H1 (cell line): Measurements from ENCODE around the gene MINDY3. TPM values are rescaled to one million over a fixed set of nuclear protein-coding genes. Genes with fewer than 3 reads are reported as not detected.

Experiments
- CTCF ChIA-PET: fragments of 300-600 bp; sonication (Branson Sonifier 250); formaldehyde crosslinking; loops from one replicate; lab custom pipeline; 2021; ENCODE audit not compliant: partially characterized antibody; lab: Charles Lee
- POLR2A ChIA-PET: fragments of 300-600 bp; sonication (Branson Sonifier 250); formaldehyde crosslinking; loops from one replicate; lab custom pipeline; 2021; ENCODE audit warnings: inconsistent platforms; ENCODE audit not compliant: partially characterized antibody; lab: Charles Lee
- DNase-seq, 2 experiments: peaks; one replicate each; pipeline versions ENCODE4 v3.0.0 to v3.0.0-alpha.2; 2010 to 2022; ENCODE audit warnings: low spot score in 2 of 2, low read depth in 1 of 2, mixed read lengths in 1 of 2
- FAIRE-seq: peaks from 2 replicates; lab custom pipeline; 2011; peaks lifted over from hg19 to GRCh38; lab: Jason Lieb, UNC
- H2AFZ ChIP-seq: 2 replicates; pipeline ENCODE4 v1.8.1; 2012; ENCODE audit warnings: low read length, inconsistent platforms
- H2AK5ac ChIP-seq: 2 replicates; pipeline ENCODE4 v1.6.1; 2013; ENCODE audit warnings: low read depth, low read length
- H2BK120ac ChIP-seq: replicated peaks from 2 replicates; pipeline ENCODE3; 2013; ENCODE audit warnings: low read depth, low read length, inconsistent platforms
- H2BK12ac ChIP-seq: 2 replicates; pipeline ENCODE4 v1.6.1; 2013; ENCODE audit warnings: low read depth, low read length
- H2BK15ac ChIP-seq: 2 replicates; pipeline ENCODE4 v1.6.1; 2013; ENCODE audit warnings: low read length
- H2BK20ac ChIP-seq: 2 replicates; pipeline ENCODE4 v1.6.1; 2013; ENCODE audit warnings: low read length
- H2BK5ac ChIP-seq: 2 replicates; pipeline ENCODE4 v1.6.1; 2013; ENCODE audit warnings: low read depth, low read length
- H3K14ac ChIP-seq: 2 replicates; pipeline ENCODE4 v1.6.1; 2013; ENCODE audit warnings: inconsistent platforms; ENCODE audit not compliant: insufficient read length
- H3K18ac ChIP-seq: 2 replicates; pipeline ENCODE4 v1.6.1; 2013; ENCODE audit warnings: low read length; ENCODE audit errors: extremely low read depth
- H3K23ac ChIP-seq: 2 replicates; pipeline ENCODE4 v1.6.1; 2013; ENCODE audit warnings: inconsistent platforms; ENCODE audit not compliant: insufficient read length
- H3K23me2 ChIP-seq: 2 replicates; pipeline ENCODE4 v1.6.1; 2013; ENCODE audit warnings: low read depth, low read length
- H3K27ac ChIP-seq: 2 replicates; pipeline ENCODE4 v1.6.1; 2011; ENCODE audit warnings: low read depth, low read length, inconsistent platforms
- H3K27me3 ChIP-seq, 4 experiments: replicated peaks in 1 of 4; 1 replicate in 1 of 4; 2 replicates in 3 of 4; pipeline versions ENCODE4 v1.6.1 to v1.8.1; 2011 to 2013; ENCODE audit warnings: low read length in 3 of 4, mild to moderate bottlenecking in 3 of 4, inconsistent platforms in 2 of 4, mixed read lengths in 2 of 4, moderate library complexity in 1 of 4; ENCODE audit not compliant: control insufficient read depth in 3 of 4, insufficient read depth in 3 of 4; ENCODE audit errors: extremely low read depth in 1 of 4
- H3K36me3 ChIP-seq, 4 experiments: 2 replicates each; pipeline versions ENCODE4 v1.6.1 to v1.8.1; 2011 to 2013; ENCODE audit warnings: mild to moderate bottlenecking in 4 of 4, low read length in 3 of 4, moderate library complexity in 2 of 4, control low read depth in 1 of 4, inconsistent platforms in 1 of 4; ENCODE audit not compliant: insufficient read depth in 4 of 4, control insufficient read depth in 2 of 4
- H3K4ac ChIP-seq: replicated peaks from 2 replicates; pipeline ENCODE3; 2013; ENCODE audit warnings: low read length, low read depth, mixed read lengths, inconsistent platforms; ENCODE audit not compliant: insufficient read length
- H3K4me1 ChIP-seq, 4 experiments: replicated peaks in 1 of 4; 1 replicate in 1 of 4; 2 replicates in 3 of 4; pipeline versions ENCODE4 v1.6.1 to v1.8.1; 2011 to 2013; ENCODE audit warnings: low read length in 3 of 4, inconsistent platforms in 2 of 4, mixed read lengths in 1 of 4; ENCODE audit not compliant: insufficient read depth in 4 of 4, control insufficient read depth in 3 of 4
- H3K4me2 ChIP-seq, 2 experiments: 2 replicates each; pipeline versions ENCODE4 v1.6.1 to v1.8.1; 2011 to 2013; ENCODE audit warnings: low read depth in 2 of 2, low read length in 2 of 2, control low read depth in 1 of 2, inconsistent platforms in 1 of 2, mild to moderate bottlenecking in 1 of 2; ENCODE audit not compliant: insufficient read depth in 1 of 2
- H3K4me3 ChIP-seq, 4 experiments: fragments of 200-600, 300-600 bp in 1 of 4; sonication (generic), shearing (Covaris generic), sonication (Bioruptor Twin) in 1 of 4; 2 replicates each; pipeline versions ENCODE4 v1.5.1 to v1.8.1; 2011 to 2016; ENCODE audit warnings: low read length in 4 of 4, low read depth in 3 of 4, control low read depth in 2 of 4, inconsistent platforms in 2 of 4, mild to moderate bottlenecking in 2 of 4, mixed read lengths in 1 of 4, moderate library complexity in 1 of 4; ENCODE audit not compliant: insufficient read depth in 2 of 4; ENCODE audit errors: extremely low read depth in 1 of 4
- H3K56ac ChIP-seq: replicated peaks from 2 replicates; pipeline ENCODE3; 2013; ENCODE audit warnings: low read depth, mild to moderate bottlenecking, mixed read lengths, low read length, inconsistent platforms; ENCODE audit not compliant: insufficient read length
- H3K79me1 ChIP-seq: 2 replicates; pipeline ENCODE4 v1.6.1; 2013; ENCODE audit warnings: low read depth, low read length, control low read depth
- H3K79me2 ChIP-seq, 2 experiments: 2 replicates each; pipeline versions ENCODE4 v1.6.1 to v1.8.1; 2012 to 2013; ENCODE audit warnings: low read length in 2 of 2, mild to moderate bottlenecking in 2 of 2, inconsistent platforms in 1 of 2; ENCODE audit not compliant: insufficient read depth in 2 of 2, control insufficient read depth in 1 of 2
- H3K9ac ChIP-seq, 4 experiments: replicated peaks in 1 of 4; 1 replicate in 1 of 4; 2 replicates in 3 of 4; pipeline versions ENCODE4 v1.6.1 to v1.8.1; 2011 to 2013; ENCODE audit warnings: low read depth in 3 of 4, low read length in 3 of 4, control low read depth in 2 of 4, mild to moderate bottlenecking in 2 of 4, moderate library complexity in 2 of 4, inconsistent platforms in 1 of 4; ENCODE audit errors: extremely low read depth in 1 of 4
- H3K9me3 ChIP-seq, 2 experiments: 2 replicates each; pipeline versions ENCODE4 v1.6.1 to v1.8.1; 2012 to 2013; ENCODE audit warnings: mild to moderate bottlenecking in 2 of 2, moderate library complexity in 2 of 2, control low read depth in 1 of 2, inconsistent platforms in 1 of 2, low read depth in 1 of 2, low read length in 1 of 2, mixed read lengths in 1 of 2; ENCODE audit not compliant: insufficient read depth in 2 of 2
- H4K20me1 ChIP-seq, 2 experiments: replicated peaks in 1 of 2; 2 replicates each; pipeline versions ENCODE3 to v1.8.1; 2011 to 2013; ENCODE audit warnings: inconsistent platforms in 2 of 2, low read length in 2 of 2, mild to moderate bottlenecking in 1 of 2; ENCODE audit not compliant: insufficient read depth in 2 of 2, control insufficient read depth in 1 of 2
- H4K5ac ChIP-seq: 2 replicates; pipeline ENCODE4 v1.6.1; 2013; ENCODE audit warnings: low read length, low read depth, mixed read lengths, inconsistent platforms; ENCODE audit not compliant: insufficient read length
- H4K8ac ChIP-seq: 2 replicates; pipeline ENCODE4 v1.8.0; 2013; ENCODE audit warnings: mild to moderate bottlenecking, moderate library complexity, low read length, inconsistent platforms; ENCODE audit not compliant: insufficient read depth; ENCODE audit errors: extremely low read depth
- H4K91ac ChIP-seq: replicated peaks from 2 replicates; pipeline ENCODE3; 2013; ENCODE audit warnings: low read length, mixed read lengths, inconsistent platforms; ENCODE audit not compliant: insufficient read length
- CEBPB ChIP-seq: IDR thresholded peaks from 2 replicates; pipeline ENCODE4 v1.6.1; 2012; ENCODE audit warnings: low read depth, low read length
- CHD1 ChIP-seq: IDR thresholded peaks from 2 replicates; pipeline ENCODE4 v1.6.1; 2012; ENCODE audit warnings: low read depth, low read length, improper control_type of control experiment
- CREB1 ChIP-seq: IDR thresholded peaks from 2 replicates; pipeline ENCODE4 v1.6.1; 2012; ENCODE audit warnings: inconsistent platforms
- EZH2 ChIP-seq: fragments of 200-600 bp; sonication (generic); IDR thresholded peaks from 2 replicates; pipeline ENCODE4 v1.7.1; 2012; ENCODE audit warnings: low read depth, mild to moderate bottlenecking, moderate library complexity, low read length, inconsistent platforms; ENCODE audit not compliant: severe bottlenecking
- FOSL1 ChIP-seq: IDR thresholded peaks from 2 replicates; pipeline ENCODE4 v1.6.1; 2011; ENCODE audit warnings: mild to moderate bottlenecking, low read depth, low read length, moderate library complexity; ENCODE audit not compliant: insufficient read depth
- GABPA ChIP-seq: IDR thresholded peaks from 2 replicates; pipeline ENCODE4 v1.6.1; 2011; ENCODE audit warnings: mild to moderate bottlenecking, low read length, moderate library complexity, borderline replicate concordance; ENCODE audit not compliant: insufficient read depth
- JUN ChIP-seq: IDR thresholded peaks from 2 replicates; pipeline ENCODE4 v1.6.1; 2011; ENCODE audit warnings: low read depth, mild to moderate bottlenecking, improper control_type of control experiment, low read length
- KDM5A ChIP-seq: fragments of 200-600 bp; IDR thresholded peaks from 2 replicates; pipeline ENCODE4 v1.7.1; 2012; ENCODE audit warnings: mild to moderate bottlenecking, low read length, inconsistent platforms, mixed read lengths
- PHF8 ChIP-seq: fragments of 200-600 bp; sonication (generic); conservative IDR thresholded peaks from 2 replicates; pipeline ENCODE4 v1.7.1; 2012; ENCODE audit warnings: low read depth, mild to moderate bottlenecking, inconsistent platforms, low read length, moderate library complexity
- RBBP5 ChIP-seq: IDR thresholded peaks from 2 replicates; pipeline ENCODE4 v1.7.1; 2012; ENCODE audit warnings: low read depth, mild to moderate bottlenecking, inconsistent platforms, low read length, moderate library complexity, borderline replicate concordance
- RFX5 ChIP-seq: IDR thresholded peaks from 2 replicates; pipeline ENCODE4 v1.6.1; 2011; ENCODE audit warnings: low read depth, low read length, improper control_type of control experiment, borderline replicate concordance
- SP4 ChIP-seq: IDR thresholded peaks from 2 replicates; pipeline ENCODE4 v1.6.1; 2012; ENCODE audit warnings: low read length, inconsistent platforms
- TCF12 ChIP-seq: IDR thresholded peaks from 2 replicates; pipeline ENCODE4 v1.6.1; 2011; ENCODE audit warnings: low read depth, mild to moderate bottlenecking, low read length
- polyA plus RNA-seq, 7 experiments: library from polyadenylated mRNA; depleted of rRNA in 3 of 7; stranded (reverse) in 5 of 7; unstranded in 2 of 7; fragments of >200 nt in 5 of 7; fragments of 200-250 nt in 2 of 7; gene quantifications; 1 replicate in 5 of 7; 2 replicates in 1 of 7; 4 replicates in 1 of 7; pipeline versions ENCODE4 v1.2.1 to v1.2.3, GENCODE V29; 2011 to 2013; ENCODE audit warnings: missing spikeins in 2 of 7, mixed read lengths in 2 of 7
- total RNA-seq: library from RNA; stranded (reverse); fragmentation: NEBNext Ultra II Directional; extraction: Animal tissue kit (Norgen Biotek cat#: 25700); gene quantifications from 2 replicates; pipeline ENCODE4 v1.2.1, GENCODE V29; 2021
- TF ChIP-seq, protein P1 (sequence below): IDR thresholded peaks from 2 replicates; pipeline ENCODE4 v1.6.1; 2012; ENCODE audit warnings: inconsistent platforms
- TF ChIP-seq, protein P2 (sequence below): IDR thresholded peaks from 2 replicates; pipeline ENCODE4 v1.6.1; 2011; ENCODE audit warnings: low read length, improper control_type of control experiment

Gene MINDY3
- total and polyA plus RNA-seq, 2 of the 8 experiments (the other 6 are each of a cell fraction or from before 2014, with no cell fraction given): 4.6 to 13.6 TPM

DNA sequence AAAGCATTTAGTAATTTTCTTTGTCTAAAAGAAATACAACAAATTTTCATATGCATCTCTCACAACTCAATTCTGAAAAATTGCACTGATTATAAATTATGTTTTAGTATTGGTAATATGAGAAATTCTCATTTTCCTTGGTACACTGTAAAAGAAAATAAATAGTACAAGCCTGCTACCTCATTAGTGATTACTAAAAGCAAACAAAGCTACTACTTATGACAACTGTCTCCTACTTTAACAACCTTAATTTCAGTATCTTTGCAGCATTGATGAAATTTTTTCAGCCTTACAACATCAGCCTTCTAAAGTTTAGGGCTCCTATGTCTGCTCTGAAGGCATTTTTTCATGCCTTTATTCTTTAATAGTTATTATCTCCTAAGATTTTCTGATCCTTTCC lies 65.7 kb downstream of the MINDY3 start:
- no peak overlapping the region for H3K27ac ChIP-seq
- no peaks in the 10 kb centered on the region for H3K4me1 ChIP-seq
- no peak overlapping the region for H3K18ac ChIP-seq
- no peak overlapping the region for H2AFZ ChIP-seq
- FAIRE-seq: no peak
- no peak for DNase-seq
- H3K4me2 ChIP-seq: no peak overlapping the region
- no peak overlapping the region for H2BK15ac ChIP-seq
- H2BK20ac ChIP-seq: no peak overlapping the region
- H2BK12ac ChIP-seq: no peak overlapping the region
- no peak overlapping the region for H2AK5ac ChIP-seq
- no peaks in the 10 kb centered on the region for H4K20me1 ChIP-seq
- H4K91ac ChIP-seq: no peak overlapping the region
- CTCF ChIA-PET: no interaction called here
- H3K14ac ChIP-seq: no peak overlapping the region
- H3K79me1 ChIP-seq: no peaks in the 10 kb centered on the region
- H4K5ac ChIP-seq: no peak overlapping the region
- H3K23ac ChIP-seq: no peak overlapping the region
- no peak overlapping the region for H3K4me3 ChIP-seq
- H4K8ac ChIP-seq: no peak overlapping the region
- H2BK5ac ChIP-seq: no peak overlapping the region
- H3K23me2 ChIP-seq: no peaks in the 10 kb centered on the region
- H3K36me3 ChIP-seq: no peaks in the 10 kb centered on the region
- H3K79me2 ChIP-seq: no peaks in the 10 kb centered on the region
- no peak overlapping the region for H3K9ac ChIP-seq
- no peaks in the 10 kb centered on the region for H3K27me3 ChIP-seq
- no peak overlapping the region for H2BK120ac ChIP-seq
- H3K9me3 ChIP-seq: no peaks in the 10 kb centered on the region
- H3K56ac ChIP-seq: no peak overlapping the region
- no peak overlapping the region for H3K4ac ChIP-seq
- POLR2A ChIA-PET: no interaction called here
- TF ChIP-seq, protein P1, sequence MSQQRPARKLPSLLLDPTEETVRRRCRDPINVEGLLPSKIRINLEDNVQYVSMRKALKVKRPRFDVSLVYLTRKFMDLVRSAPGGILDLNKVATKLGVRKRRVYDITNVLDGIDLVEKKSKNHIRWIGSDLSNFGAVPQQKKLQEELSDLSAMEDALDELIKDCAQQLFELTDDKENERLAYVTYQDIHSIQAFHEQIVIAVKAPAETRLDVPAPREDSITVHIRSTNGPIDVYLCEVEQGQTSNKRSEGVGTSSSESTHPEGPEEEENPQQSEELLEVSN: no peak
- no peak for TF ChIP-seq RBBP5
- no peak for TF ChIP-seq CEBPB
- TF ChIP-seq RFX5: no peak
- no peak for TF ChIP-seq KDM5A
- TF ChIP-seq CHD1: no peak
- TF ChIP-seq GABPA: no peak
- TF ChIP-seq EZH2: no peak
- no peak for TF ChIP-seq SP4
- TF ChIP-seq, protein P2, sequence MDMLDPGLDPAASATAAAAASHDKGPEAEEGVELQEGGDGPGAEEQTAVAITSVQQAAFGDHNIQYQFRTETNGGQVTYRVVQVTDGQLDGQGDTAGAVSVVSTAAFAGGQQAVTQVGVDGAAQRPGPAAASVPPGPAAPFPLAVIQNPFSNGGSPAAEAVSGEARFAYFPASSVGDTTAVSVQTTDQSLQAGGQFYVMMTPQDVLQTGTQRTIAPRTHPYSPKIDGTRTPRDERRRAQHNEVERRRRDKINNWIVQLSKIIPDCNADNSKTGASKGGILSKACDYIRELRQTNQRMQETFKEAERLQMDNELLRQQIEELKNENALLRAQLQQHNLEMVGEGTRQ: no peak
- TF ChIP-seq JUN: no peak
- TF ChIP-seq TCF12: no peak
- TF ChIP-seq PHF8: no peak
- TF ChIP-seq FOSL1: no peak
- TF ChIP-seq CREB1: no peak
